ENCODE results near the gene MYO1D. TPM values are rescaled to one million over a fixed set of nuclear protein-coding genes. Genes with fewer than 3 reads are reported as not detected.

MYO1D gene
- total RNA-seq, 1 experiment from 2014 or later = 35.7 TPM

- H3K9me2 ChIP-seq (ENCODE audit: insufficient read depth) = no peaks in the 10 kb centered on the region
- RAD21 ChIA-PET (ENCODE audit: low non-redundant PET in 1 of 2, low total read pairs in 2 of 2, uncharacterized antibody in 2 of 2, unreplicated experiment in 2 of 2) = no interaction called here
- H3K4me2 ChIP-seq (ENCODE audit: low read length) = no peak overlapping the region
- H3K9ac ChIP-seq (ENCODE audit: low read length) = no peak overlapping the region
- DNase-seq (ENCODE audit: low read depth, low spot score) (no peak), ATAC-seq (no peak)
- no TSS peak for BruUV-seq (replicated peaks)
- no peaks in the 10 kb centered on the region for H3K27me3 ChIP-seq (ENCODE audit: insufficient read depth, low read length)
- CTCF ChIA-PET = no interaction called here
- intact Hi-C loops (cut with micrococcal nuclease) = no loop called here
- no peak overlapping the region for H3K4me3 ChIP-seq (replicated peaks in 1 of 2; ENCODE audit: low read depth in 1 of 2, low read length in 2 of 2)
- TF ChIP-seq SRF (IDR thresholded peaks at IDR 0.05; ENCODE audit: low read depth) = no peak
- no peak for TF ChIP-seq ZBTB33 (IDR thresholded peaks at IDR 0.05; ENCODE audit: extremely low read depth, insufficient replicate concordance, low read length)
- TF ChIP-seq FOSL1 (IDR thresholded peaks at IDR 0.05; ENCODE audit: low read depth) = no peak
- TF ChIP-seq CTCF (IDR thresholded peaks at IDR 0.05 in 2 of 3, conservative IDR thresholded peaks at IDR 0.05 in 1 of 3; ENCODE audit: borderline replicate concordance in 1 of 3, insufficient read depth in 1 of 3, low read depth in 2 of 3, low read length in 2 of 3) = no peak
- no peak for TF ChIP-seq JUND (IDR thresholded peaks at IDR 0.05)
- TF ChIP-seq, protein P1, sequence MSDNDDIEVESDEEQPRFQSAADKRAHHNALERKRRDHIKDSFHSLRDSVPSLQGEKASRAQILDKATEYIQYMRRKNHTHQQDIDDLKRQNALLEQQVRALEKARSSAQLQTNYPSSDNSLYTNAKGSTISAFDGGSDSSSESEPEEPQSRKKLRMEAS (IDR thresholded peaks at IDR 0.05) = no peak
- TF ChIP-seq EZH2 (IDR thresholded peaks at IDR 0.05) = no peak
- no peak for TF ChIP-seq YY1 (IDR thresholded peaks at IDR 0.05; ENCODE audit: extremely low read depth, insufficient replicate concordance, low read depth, low read length)
- TF ChIP-seq EZH2phosphoT487 (IDR thresholded peaks at IDR 0.05; ENCODE audit: borderline replicate concordance) = no peak
- POLR2A ChIA-PET = no interaction called here
- H3K9me3 ChIP-seq (ENCODE audit: control insufficient read depth in 1 of 2, insufficient read depth in 1 of 2, low read depth in 1 of 2, low read length in 2 of 2) = no peaks in the 10 kb centered on the region
- H3K36me3 ChIP-seq (ENCODE audit: control insufficient read depth in 1 of 2, insufficient read depth in 2 of 2, low read length in 2 of 2) = no peaks in the 10 kb centered on the region
- H2AFZ ChIP-seq (ENCODE audit: low read depth, low read length, poor library complexity, severe bottlenecking) = no peak overlapping the region
- H3K4me1 ChIP-seq (ENCODE audit: control insufficient read depth in 1 of 2, insufficient read depth in 2 of 2, low read length in 2 of 2) = no peaks in the 10 kb centered on the region
- H3K79me2 ChIP-seq (ENCODE audit: insufficient read depth, low read length) = no peaks in the 10 kb centered on the region
- no peak overlapping the region for H3K27ac ChIP-seq (ENCODE audit: low read depth, low read length)
- H4K20me1 ChIP-seq (ENCODE audit: insufficient read depth) = no peaks in the 10 kb centered on the region
Measured at GRCh38 chr17:32684087-32684958, 192.6 kb downstream of the MYO1D start.

Measured in HCT116 (cell line).